SKM-1 (cell line): ENCODE data around the gene SBF2.

Experiments used
- DNase-seq: peaks from one replicate; lab custom pipeline; 2025; ENCODE audit not compliant: unreplicated experiment; lab: John Stamatoyannopoulos, UW

The SBF2 gene

DNA sequence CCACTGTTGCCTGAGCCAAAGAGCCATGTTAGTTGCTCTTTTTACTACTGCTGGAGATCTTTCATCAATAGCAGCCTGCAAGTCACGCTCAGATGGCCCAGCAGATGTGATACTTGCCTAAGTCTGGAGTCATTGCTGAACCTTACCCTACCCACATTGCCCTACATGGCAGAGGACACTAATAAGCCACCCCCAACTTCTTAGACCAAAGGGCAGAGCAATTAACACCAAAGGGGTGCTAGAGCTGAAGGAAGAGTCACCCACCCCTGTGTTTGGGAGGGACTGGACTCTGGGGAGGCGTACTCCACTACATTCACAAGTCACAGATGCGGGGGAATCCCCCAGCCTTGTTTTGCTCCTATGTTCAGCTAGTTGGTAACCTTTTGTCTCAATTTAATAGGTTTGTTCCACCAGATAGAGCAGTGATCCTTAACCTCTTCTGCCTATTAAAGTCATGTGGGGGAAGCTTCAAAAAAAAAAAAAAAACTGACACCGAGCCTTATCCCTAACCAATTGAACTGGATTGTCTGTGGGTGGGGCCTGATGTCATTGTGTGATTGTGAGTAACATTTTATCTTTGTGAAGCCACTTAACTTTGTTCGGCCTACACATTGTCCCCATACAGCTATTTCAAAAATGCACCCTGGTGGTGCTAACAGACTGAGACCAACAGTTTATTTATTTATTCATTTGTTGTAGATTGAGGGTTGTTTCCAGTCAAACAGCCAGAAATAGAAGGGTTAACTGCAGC is 23.9 kb upstream of the SBF2 start:
- DNase-seq, result no peak

DNA sequence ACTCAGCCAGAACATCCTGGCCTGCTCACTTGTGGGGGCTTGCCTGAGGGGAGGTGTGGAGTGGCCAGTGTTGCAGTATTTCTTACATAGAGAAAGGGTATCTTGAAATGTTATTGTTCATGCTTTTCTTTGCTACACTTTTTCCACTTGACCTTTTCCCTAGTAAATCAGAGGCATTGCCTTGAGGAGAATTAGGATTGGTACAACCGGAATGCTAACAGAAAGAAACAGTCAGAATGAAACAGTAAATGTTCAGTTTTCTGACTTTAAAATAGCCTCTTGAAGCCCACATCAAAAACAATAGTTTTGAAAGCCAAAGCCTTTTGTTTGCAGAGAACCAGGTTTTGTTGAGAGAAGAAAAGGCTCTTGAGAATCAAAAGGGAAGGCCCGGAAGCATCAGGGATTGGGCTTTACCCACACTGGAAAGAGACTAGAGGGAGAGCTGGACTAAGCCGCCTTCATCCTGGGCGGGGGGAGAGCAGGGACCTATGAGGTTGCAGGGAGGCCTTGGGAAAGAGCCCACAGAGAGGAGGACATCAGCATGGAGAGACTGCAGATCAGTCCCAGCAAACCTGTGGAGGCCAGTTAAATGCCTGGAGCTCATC is 23.2 kb upstream of the SBF2 start:
- no peak for DNase-seq

DNA sequence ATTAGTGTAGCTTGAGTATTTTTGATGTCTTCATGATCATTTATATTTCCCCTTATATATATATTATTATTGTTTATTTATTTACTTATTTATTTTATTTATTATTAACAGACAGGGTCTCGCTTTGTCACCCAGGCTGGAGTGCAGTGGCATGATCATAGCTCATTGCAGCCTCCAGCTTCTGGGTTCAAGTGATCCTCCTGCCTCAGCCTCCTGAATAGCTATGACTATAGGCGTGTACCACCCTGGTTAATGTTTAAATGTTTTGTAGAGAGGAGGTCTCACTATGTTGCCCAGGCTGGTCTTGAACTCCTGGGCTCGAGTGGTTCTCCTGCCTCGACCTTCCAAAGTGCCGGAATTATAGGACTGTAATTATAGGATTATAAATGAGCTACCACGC is 21.1 kb upstream of the SBF2 start:
- no peak for DNase-seq

DNA sequence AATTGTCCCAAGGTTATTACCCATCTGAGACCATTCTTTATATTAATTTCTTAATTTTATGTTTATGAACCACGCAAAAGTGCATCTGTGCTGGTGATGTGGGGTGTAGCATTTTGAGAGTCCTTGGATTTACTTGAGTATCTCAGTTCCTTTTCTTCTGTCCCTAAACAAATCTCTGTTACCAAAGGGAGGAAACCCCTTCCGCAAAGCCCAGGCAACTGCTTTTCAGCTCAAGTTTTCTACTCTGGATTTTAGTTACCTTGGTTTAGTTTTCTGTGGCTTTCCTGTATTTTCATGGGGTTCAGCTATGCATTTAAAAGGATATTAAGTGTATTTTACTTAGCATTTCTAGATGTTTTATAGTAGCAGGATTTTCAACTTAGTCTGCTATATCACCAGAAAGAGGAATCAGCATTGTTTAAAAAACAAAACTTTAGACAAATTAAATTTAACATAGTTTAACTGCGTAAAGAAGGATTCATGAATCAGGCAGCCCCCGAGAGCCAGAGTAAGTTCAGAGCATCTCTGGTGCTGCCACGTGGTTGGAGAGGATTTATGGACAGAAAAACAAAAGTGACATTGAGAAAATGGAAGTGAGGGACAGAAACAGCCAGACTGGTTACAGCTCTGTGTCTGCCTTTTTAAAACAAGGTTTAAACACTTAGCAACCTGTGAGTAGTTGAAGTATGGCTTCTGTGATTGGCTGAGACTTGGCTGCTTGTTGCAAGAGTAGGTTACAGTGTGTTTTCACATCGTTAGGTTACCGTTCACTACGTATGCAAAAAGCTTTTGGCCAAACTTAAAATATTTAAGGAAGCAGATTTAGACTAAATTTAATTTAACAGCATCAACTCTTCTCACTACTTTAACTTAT is 20.4 kb upstream of the SBF2 start:
- peak; percentile 73 for DNase-seq

DNA sequence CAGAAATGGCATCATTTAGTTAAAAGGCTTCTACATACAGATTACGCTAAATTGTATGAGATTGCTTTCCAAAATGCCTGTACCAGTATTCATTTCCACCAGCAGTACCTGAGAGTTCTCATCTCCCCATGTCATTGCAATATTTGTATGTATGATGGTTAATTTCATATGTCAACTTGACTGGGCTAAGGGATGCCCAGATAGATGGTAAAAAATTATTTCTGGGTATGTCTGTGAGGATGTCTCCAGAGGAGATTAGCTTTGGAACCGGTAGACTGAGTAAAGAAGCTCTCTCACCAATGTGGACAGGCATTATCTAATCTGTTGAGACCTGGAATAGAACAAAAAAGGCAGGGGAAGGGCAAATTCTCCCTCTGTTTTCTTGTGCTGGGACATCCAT is 17.8 kb upstream of the SBF2 start:
- no peak for DNase-seq

DNA sequence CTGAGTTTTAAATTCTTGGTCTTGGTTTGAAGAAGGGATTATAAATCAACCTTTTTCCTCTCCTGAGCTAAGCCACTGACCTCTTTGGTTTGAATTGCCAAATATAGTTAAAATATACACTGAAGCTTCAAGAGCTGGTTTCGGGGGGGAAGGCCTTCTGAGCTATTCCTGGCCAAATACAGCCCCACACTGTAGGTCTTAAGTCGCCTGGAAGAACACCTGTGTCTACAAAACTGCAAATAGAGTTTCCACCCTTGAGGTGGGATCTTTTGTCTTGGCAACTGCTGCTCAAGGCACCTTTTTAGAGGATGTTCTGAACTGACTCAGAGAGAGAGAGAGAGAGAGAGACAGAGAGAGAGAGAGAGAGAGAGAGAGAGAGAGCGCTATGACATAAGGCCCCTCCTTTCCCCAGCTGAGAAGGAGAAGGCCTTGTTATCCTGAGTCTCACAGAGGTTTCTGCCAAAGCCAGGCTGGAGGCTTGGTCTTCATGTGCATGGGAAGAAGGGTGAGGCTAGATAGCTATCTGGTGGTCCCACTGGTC is 16.4 kb upstream of the SBF2 start:
- DNase-seq, result no peak

DNA sequence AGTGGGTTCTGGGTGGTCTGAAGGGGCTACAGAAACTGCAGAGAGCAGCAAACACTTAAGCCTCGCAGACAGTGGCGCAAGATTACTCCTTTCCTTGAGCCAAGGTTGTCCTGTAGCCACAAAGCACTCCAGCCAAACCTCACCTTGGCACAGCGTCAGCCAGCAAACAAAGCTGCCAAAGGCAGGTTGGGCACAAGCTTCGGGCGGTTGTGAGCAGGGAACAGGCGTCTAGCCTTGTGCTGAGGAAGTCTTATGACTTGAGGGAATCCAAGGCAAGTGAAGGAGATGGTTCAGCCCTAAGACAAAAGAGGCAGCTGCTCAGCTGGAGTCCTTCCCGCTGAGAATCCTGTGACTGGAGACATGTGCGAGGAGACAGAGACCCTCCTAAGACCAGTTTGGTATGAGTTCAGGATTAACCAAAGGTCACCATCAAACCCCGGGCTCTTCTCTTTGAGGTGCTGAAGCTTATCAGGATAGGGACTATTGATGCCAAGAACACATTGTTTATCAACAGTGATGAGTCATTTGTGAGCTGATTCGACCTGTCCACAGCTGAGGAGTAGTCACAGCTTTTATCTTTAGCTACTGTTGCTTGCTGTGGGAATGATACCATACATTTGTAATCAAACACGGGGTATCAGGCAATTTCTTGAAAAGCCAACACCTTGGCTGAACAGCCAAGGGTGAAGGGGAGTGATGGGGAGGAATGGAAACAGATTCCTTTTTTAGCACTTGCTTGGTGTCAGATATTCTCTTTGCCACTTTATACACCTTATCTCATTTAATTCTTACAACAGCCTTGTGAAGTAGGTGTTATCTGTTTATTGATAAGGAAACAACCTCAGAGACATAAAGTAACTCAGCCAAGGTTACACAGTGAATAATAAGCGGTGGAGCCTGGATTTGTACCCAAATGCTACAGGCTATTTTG is 15.4 kb upstream of the SBF2 start:
- DNase-seq, result no peak

DNA sequence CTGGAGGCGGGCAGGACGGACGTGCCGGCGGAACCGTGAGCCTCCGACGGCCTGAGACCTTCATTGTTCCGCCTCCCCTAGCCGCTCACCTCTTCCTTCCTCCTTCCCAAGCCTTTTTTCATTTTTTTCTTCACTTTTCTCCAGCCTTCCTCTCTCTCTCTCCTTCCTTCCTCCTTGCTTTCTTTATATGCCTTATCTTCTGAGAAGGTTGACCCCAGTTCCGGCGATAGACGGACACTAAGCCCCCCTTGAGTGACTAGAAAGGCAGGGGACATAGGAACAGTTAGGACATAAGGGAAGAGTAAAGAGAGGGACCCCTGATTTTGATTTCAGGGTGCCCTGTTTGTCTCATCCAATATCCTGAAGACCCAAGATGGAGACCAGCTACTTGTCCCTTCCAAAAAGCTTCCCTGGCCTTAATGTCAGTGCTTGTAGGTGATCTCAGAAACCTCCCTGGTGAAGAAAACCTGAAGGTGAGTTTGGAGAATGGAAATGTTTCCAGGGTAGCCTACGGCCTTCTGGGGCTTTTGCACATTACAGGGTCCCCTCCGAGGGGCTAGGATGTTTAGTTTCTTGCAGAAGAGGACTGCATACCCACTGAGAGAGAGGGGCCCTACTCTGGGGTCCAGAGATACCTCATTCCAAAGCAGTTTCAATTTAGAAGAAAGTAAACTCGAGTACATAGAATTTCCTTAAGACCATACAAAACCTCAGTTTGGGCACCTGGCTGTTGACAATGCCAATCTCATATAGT is 14.4 kb upstream of the SBF2 start:
- no peak for DNase-seq

DNA sequence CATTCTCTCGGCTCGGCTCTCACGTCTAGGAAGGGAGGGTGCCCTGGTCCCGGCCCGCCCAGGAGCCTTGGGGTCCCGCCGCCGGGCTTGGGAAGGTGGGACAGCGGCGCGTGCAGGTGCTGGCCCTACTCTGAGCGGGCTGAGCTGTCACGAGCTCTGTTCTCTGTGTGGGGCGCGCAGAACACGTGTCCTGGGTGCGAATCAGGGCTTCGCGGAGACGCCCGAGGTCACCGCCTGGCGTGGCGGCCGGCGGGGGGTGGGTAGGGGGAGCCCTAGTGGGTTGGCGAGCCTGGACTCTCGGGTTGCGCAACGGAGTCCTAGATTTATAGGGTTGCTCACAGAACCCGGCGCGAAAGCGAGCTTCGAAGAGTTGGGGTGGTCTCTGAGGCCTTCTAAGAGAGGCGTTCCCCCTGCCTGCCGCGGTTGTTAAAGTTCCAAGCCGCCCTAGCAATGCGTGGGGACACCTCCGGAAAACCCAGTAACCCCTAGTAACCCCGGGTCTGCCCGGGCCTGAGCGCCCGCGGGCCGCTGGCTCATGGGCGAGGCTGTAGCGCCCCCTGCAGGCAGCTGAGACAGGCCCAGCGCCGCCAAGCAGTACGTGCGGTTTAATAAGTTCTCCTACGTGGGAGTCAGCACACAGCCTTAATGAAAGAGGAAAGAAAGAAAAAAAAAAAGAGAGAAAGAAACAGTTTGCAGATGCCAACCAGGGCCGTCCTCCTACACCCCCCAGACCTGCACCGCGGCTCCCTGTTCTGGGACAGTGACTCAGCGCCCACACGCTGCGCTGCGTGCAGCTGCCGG is 13.6 kb upstream of the SBF2 start:
- peak; percentile 81 for DNase-seq

DNA sequence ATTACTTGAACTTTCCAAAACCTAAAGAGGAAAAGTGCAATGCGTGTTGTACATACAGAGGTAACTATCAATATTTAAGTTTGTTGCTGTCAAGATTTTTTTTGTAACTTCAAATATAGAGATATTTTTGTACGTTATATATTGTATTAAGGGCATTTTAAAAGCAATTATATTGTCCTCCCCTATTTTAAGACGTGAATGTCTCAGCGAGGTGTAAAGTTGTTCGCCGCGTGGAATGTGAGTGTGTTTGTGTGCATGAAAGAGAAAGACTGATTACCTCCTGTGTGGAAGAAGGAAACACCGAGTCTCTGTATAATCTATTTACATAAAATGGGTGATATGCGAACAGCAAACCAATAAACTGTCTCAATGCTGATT is 13.0 kb upstream of the SBF2 start:
- DNase-seq, result no peak

DNA sequence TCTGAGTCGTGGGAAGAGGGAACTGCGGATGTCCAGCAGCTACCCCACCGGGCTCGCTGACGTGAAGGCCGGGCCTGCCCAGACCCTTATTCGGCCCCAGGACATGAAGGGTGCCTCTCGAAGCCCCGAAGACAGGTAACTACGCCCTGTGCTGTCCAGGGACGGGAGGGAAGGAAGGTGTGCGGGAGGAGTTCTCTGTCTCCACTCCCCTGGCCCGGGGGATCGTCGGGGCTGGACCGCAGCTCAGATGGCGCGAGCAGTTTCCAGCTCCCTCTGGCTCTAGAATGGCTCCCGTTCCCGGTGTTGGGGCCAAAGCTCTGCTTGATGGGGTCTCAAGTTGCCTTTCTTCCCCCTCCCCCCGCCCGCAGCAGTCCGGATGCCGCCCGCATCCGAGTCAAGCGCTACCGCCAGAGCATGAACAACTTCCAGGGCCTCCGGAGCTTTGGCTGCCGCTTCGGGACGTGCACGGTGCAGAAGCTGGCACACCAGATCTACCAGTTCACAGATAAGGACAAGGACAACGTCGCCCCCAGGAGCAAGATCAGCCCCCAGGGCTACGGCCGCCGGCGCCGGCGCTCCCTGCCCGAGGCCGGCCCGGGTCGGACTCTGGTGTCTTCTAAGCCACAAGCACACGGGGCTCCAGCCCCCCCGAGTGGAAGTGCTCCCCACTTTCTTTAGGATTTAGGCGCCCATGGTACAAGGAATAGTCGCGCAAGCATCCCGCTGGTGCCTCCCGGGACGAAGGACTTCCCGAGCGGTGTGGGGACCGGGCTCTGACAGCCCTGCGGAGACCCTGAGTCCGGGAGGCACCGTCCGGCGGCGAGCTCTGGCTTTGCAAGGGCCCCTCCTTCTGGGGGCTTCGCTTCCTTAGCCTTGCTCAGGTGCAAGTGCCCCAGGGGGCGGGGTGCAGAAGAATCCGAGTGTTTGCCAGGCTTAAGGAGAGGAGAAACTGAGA is 12.2 kb upstream of the SBF2 start:
- DNase-seq, result no peak

DNA sequence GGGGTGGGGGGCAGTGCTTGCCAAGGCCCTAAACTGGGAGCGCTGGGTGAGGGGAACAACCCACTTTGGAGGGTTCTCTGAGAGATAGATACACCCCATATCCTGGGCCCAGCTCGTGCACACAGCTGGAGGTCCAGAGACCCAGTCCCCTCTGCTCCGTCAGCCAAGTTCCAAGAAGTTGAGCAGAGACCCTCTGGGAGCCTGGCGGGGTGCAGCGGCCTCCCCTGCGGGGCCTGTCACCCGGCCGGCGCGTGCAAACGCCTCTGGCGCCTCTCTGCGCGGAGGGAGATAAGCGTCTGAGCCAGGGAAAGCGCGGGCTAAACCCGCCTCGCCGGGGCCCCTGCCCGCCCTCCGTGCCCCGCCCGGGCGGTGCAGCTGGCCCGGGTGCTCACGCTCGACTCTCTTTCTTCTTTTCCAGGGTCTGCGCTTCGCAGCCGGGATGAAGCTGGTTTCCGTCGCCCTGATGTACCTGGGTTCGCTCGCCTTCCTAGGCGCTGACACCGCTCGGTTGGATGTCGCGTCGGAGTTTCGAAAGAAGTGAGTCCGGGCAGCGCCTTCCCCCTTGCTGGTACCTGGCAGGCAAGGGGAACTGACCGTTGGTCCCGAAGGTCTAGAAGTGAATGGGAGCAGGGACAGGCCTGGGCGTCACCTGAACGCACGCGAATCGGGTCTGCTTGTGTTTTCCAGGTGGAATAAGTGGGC is 11.4 kb upstream of the SBF2 start:
- DNase-seq, result no peak

DNA sequence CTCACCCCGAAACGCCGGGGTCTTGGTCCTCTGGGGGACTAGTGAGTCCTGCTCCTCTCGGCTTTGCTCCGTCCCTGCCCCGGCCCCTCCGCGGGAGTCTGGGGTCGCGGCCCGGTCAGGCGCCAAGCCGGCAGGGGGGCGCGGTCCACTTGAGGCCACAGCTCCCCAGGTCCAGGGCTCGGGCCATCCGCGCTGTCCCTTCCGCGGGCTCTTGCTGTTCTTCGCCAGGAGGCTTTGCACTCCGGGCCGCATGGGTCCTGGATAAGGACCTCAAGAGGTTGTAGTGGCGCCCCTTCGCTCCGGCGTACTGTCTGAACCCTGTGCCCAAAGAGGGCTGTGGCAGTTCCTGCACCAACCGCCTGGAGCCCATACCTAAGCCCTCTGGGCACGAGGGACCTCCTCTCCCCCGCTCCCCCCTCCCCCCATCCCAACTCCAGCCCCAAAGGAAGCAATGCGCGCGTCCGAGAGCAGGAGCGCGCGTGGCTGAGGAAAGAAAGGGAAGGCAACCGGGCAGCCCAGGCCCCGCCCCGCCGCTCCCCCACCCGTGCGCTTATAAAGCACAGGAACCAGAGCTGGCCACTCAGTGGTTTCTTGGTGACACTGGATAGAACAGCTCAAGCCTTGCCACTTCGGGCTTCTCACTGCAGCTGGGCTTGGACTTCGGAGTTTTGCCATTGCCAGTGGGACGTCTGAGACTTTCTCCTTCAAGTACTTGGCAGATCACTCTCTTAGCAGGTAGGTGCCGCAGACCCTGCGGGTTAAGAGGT is 10.7 kb upstream of the SBF2 start, which contains the start of gene ADM:
ADM (plus strand) TSS at position 579 of the 767 bp plus-strand sequence. CDS start 628 bp downstream, outside the sequence.
- no peak for DNase-seq

DNA sequence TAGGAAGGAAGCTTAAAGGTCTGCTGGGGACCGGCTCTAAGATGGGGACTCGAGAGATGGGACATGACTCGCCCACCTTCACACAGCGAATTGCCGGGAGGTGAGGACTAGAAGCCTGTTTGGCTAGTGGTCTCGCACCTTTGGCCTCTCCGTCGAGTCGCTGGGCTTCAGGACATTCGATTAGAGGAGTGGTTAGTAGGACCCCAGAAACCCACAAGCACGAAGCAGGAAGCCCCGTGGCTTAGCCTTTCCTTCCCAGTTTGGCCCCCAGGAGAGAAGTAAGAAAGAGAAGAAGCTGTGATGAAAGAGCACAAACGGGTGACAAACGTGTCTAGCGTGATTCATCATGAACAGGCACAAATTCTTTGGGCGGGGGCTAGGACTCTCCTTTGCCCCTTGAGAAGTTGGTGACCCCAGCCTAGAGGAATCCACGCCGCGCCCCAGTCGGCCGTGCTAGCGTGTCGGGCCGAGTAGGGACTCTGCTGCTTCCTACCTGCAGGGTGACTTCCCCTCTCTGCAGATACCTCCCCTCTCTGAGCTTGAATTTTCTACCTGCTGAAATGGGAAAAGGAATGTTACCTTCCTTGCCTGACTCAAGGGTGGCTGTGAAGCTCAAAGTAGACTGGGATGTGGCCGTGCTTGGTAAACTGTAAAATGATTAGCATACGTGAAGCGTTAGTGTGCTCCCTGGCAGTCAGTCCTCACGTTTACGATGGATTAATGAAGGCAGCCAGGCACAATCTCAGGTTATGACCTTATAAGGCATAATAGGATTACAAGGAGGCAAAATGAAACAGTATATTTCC is 9.7 kb upstream of the SBF2 start:
- no peak for DNase-seq

DNA sequence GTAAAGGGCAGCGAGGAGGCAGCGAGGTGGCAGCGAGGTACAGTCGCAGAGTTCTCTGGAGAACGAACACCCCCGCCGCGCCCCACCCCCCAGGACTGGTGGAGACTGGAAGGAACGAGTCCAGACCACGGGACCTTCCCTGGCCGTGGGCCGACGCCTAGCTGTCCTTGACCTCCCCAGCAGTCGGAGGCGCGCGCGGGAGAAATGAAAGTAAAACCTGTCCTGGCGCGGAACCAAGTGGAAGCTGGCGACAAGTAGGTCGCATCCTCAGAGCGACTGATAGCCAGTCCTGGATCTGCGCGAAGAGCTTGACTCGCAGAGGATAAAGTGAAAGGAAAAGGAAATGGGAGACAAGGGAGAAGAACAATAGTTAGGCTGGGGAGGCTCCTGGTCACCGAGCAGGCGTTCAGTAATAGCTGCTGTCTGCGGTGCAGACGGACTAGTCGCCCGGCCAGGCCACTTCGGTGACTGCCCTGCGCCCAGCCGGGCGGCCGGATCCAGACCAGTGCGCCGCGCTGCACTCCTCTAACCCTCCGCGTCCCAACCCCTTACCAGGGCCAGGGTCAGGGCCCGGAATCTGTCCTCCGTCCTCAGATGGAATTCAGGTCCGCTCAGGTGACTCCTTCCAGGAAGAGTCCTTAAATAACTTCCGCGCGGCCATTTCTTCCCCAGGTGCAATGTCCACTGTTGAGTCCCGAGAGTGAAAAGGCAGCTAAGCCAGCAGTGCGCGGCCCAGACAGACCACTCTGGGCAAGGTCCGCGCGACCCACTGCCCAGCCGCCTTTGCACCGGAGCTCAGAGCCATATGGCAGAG is 8.9 kb upstream of the SBF2 start:
- no peak for DNase-seq
